SK-N-MC (cell line): ENCODE results near the gene CDK6.

Source experiments
- EZH2 ChIP-seq: fragments of 200-600 bp; sonication (generic); IDR thresholded peaks from one replicate; pipeline ENCODE4 v1.6.1; 2017; ENCODE audit warnings: antibody characterized with exemption
- POLR2AphosphoS5 ChIP-seq: IDR thresholded peaks from 2 replicates; pipeline ENCODE4 v1.6.1; 2012; ENCODE audit warnings: mild to moderate bottlenecking, low read depth, low read length, borderline replicate concordance

DNA sequence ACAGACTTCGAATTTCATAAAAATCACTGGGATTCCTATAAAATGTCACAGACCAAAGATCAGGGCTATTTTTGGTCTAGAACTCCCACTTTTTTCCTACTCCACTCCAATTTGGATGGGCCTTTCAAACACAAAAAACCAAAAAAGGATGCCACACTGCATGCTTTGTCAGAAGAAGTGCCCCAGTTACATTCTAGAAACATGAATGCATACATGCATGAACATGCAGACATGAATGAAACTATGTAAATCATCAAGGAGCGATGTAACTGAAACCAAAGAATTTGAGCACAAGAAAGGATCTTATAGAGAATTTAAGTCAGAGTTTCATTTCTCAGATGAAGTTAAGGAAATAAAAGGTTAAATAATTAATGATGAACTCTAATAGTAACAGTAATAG, 214.3 kb downstream of the CDK6 start:
- TF ChIP-seq EZH2, result no peak
- no peak for TF ChIP-seq POLR2AphosphoS5
